ENCODE data around the gene SMPD1.

DNA sequence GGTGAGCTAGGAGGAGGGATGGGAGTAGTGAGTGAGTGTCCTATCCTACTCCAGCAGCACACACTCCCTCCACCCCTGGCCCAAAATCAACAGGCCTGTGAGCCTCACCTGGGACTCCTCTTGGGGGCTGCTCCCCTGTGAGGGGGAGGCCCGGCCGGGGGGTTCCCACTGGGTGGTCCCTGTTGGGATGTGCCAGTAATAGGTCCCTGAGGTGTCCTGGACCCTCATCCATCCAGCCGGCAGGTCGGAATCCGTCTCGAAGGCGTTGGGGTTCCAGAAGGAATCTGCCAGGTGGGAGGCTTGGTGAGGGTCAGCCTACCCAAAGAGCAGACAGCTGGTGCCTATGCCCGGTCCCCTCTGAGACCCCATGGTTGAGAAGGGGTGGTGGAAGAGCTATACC is 13.3 kb downstream of the SMPD1 start:
- TF ChIP-seq, protein P1, sequence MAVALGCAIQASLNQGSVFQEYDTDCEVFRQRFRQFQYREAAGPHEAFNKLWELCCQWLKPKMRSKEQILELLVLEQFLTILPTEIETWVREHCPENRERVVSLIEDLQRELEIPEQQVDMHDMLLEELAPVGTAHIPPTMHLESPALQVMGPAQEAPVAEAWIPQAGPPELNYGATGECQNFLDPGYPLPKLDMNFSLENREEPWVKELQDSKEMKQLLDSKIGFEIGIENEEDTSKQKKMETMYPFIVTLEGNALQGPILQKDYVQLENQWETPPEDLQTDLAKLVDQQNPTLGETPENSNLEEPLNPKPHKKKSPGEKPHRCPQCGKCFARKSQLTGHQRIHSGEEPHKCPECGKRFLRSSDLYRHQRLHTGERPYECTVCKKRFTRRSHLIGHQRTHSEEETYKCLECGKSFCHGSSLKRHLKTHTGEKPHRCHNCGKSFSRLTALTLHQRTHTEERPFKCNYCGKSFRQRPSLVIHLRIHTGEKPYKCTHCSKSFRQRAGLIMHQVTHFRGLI (tag by site-specific recombination; IDR thresholded peaks at IDR 0.05): no peak
- TF ChIP-seq, protein P2, sequence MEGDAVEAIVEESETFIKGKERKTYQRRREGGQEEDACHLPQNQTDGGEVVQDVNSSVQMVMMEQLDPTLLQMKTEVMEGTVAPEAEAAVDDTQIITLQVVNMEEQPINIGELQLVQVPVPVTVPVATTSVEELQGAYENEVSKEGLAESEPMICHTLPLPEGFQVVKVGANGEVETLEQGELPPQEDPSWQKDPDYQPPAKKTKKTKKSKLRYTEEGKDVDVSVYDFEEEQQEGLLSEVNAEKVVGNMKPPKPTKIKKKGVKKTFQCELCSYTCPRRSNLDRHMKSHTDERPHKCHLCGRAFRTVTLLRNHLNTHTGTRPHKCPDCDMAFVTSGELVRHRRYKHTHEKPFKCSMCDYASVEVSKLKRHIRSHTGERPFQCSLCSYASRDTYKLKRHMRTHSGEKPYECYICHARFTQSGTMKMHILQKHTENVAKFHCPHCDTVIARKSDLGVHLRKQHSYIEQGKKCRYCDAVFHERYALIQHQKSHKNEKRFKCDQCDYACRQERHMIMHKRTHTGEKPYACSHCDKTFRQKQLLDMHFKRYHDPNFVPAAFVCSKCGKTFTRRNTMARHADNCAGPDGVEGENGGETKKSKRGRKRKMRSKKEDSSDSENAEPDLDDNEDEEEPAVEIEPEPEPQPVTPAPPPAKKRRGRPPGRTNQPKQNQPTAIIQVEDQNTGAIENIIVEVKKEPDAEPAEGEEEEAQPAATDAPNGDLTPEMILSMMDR (tag by site-specific recombination; IDR thresholded peaks at IDR 0.05): no peak
- TF ChIP-seq, protein P3, sequence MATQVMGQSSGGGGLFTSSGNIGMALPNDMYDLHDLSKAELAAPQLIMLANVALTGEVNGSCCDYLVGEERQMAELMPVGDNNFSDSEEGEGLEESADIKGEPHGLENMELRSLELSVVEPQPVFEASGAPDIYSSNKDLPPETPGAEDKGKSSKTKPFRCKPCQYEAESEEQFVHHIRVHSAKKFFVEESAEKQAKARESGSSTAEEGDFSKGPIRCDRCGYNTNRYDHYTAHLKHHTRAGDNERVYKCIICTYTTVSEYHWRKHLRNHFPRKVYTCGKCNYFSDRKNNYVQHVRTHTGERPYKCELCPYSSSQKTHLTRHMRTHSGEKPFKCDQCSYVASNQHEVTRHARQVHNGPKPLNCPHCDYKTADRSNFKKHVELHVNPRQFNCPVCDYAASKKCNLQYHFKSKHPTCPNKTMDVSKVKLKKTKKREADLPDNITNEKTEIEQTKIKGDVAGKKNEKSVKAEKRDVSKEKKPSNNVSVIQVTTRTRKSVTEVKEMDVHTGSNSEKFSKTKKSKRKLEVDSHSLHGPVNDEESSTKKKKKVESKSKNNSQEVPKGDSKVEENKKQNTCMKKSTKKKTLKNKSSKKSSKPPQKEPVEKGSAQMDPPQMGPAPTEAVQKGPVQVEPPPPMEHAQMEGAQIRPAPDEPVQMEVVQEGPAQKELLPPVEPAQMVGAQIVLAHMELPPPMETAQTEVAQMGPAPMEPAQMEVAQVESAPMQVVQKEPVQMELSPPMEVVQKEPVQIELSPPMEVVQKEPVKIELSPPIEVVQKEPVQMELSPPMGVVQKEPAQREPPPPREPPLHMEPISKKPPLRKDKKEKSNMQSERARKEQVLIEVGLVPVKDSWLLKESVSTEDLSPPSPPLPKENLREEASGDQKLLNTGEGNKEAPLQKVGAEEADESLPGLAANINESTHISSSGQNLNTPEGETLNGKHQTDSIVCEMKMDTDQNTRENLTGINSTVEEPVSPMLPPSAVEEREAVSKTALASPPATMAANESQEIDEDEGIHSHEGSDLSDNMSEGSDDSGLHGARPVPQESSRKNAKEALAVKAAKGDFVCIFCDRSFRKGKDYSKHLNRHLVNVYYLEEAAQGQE (tag by site-specific recombination; IDR thresholded peaks at IDR 0.05): no peak
- no peak for TF ChIP-seq KLF9 (tag by site-specific recombination; IDR thresholded peaks at IDR 0.05; ENCODE audit: low read depth)
- TF ChIP-seq SETDB1 (IDR thresholded peaks at IDR 0.05; ENCODE audit: insufficient read length, low read length): no peak
- TF ChIP-seq, protein P4, sequence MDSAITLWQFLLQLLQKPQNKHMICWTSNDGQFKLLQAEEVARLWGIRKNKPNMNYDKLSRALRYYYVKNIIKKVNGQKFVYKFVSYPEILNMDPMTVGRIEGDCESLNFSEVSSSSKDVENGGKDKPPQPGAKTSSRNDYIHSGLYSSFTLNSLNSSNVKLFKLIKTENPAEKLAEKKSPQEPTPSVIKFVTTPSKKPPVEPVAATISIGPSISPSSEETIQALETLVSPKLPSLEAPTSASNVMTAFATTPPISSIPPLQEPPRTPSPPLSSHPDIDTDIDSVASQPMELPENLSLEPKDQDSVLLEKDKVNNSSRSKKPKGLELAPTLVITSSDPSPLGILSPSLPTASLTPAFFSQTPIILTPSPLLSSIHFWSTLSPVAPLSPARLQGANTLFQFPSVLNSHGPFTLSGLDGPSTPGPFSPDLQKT (IDR thresholded peaks at IDR 0.05; ENCODE audit: borderline replicate concordance, low read depth, low read length): no peak
- TF ChIP-seq ZBTB20 (tag by site-specific recombination; IDR thresholded peaks at IDR 0.05): no peak
- TF ChIP-seq ZNF624 (tag by site-specific recombination; IDR thresholded peaks at IDR 0.05): no peak
- TF ChIP-seq ZBTB8A (tag by site-specific recombination; IDR thresholded peaks at IDR 0.05): no peak
- no peak for TF ChIP-seq ZNF561 (tag by site-specific recombination; IDR thresholded peaks at IDR 0.05; ENCODE audit: borderline replicate concordance)
- TF ChIP-seq ZNF549 (tag by site-specific recombination; IDR thresholded peaks at IDR 0.05): no peak
